Measurements from ENCODE around the gene MS4A13.
"Not testable (repeated sequence)": the region's sequence is repeated elsewhere in the genome, so short reads cannot be mapped to it uniquely, and the experiment has no call there.

Gene MS4A13

GRCh38 chr11:60532383-60532782 lies 17.2 kb downstream of the MS4A13 start:
- not testable (repeated sequence) for DNase-seq

DNA sequence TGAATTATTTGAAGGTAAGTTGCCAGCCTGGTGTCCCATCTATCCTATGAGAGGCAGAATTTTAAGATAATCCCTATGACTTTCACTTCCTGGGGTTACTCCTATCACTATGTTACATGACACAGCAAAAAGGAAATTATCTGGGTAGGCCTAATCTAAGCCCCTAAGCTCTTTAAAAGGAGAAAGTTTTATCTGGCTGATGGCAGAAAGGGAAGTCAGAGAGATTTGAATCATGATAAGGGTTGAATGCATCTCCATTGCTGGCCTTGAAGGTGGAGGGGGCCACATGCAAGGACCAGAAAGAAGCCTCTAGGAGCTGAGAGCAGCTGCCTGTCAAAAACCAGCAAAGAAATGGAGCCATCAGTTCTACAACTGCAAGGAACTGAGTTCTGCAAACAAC lies 23.4 kb downstream of the MS4A13 start:
- not testable (repeated sequence) for DNase-seq

DNA sequence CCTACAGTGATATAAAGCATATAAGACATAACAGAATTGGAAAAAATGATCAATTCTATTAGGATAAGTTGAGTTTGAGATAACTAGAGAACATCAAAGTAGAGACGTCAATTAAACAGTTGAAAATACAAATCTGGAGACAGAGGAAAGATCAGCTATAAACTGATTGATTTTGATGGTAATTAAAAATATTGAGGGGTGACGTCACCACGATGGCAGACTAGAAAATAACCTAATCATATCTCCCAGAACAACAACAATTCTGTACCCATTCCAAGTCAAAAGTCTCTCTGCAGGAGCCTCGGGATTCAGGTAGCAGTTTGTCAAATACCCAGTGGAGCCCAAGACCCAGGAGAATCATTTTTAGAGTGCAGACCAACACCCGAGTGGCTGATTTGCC lies 28.9 kb downstream of the MS4A13 start:
- DNase-seq: no peak

- no peak for DNase-seq
Measured at GRCh38 chr11:60561254-60561653, 46.1 kb downstream of the MS4A13 start.

- peak; percentile 22 for DNase-seq
Measured at GRCh38 chr11:60563553-60564235, 48.5 kb downstream of the MS4A13 start.

GRCh38 chr11:60566776-60567175 lies 51.6 kb downstream of the MS4A13 start:
- DNase-seq: no peak

DNA sequence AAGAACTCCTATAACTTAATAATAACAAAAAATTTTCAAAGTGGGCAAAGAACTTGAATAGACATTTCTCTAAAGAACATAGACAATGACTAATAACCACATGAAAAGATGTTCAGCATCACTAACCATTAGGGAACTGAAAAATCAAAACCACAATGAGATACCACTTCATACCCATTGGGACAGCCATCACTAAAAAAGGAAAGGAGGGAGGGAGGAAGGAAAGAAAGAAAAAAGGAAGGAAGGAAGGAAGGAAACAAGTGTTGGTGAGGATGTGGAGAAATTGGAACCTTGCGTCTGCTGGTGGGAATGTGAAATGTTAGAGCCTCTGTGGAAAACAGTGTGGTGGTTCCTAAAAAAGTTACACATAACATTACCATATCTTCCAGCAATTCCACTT lies 55.8 kb downstream of the MS4A13 start:
- no peak for DNase-seq

DNA sequence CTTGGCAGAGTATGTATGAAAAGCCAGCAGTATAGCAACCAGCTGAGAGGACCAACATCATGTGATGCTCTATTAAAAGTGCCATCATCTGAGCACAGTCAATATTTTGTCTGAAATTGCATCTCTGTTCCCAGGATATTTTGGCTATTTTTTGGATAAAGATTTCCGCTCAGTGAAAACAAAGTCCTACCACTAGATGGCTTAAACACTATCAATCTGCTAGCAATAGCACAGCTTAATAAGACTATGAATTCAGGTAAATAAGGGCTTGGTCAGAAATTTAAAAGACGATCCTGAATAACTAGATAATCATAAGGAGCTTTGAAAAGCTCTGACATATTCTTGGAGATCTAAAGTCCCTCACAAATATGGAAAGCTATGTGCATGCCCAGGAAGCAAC lies 74.4 kb downstream of the MS4A13 start:
- DNase-seq: no peak
